HG02973 (cell line): ENCODE measurements around the gene TMEM72.

ENCODE experiments used
- ATAC-seq: cut with Tn5 transposase; IDR thresholded peaks from one replicate; pipeline ENCODE4 v1.9.1; 2021; ENCODE audit warnings: moderate library complexity; ENCODE audit not compliant: unreplicated experiment

TMEM72 gene

DNA sequence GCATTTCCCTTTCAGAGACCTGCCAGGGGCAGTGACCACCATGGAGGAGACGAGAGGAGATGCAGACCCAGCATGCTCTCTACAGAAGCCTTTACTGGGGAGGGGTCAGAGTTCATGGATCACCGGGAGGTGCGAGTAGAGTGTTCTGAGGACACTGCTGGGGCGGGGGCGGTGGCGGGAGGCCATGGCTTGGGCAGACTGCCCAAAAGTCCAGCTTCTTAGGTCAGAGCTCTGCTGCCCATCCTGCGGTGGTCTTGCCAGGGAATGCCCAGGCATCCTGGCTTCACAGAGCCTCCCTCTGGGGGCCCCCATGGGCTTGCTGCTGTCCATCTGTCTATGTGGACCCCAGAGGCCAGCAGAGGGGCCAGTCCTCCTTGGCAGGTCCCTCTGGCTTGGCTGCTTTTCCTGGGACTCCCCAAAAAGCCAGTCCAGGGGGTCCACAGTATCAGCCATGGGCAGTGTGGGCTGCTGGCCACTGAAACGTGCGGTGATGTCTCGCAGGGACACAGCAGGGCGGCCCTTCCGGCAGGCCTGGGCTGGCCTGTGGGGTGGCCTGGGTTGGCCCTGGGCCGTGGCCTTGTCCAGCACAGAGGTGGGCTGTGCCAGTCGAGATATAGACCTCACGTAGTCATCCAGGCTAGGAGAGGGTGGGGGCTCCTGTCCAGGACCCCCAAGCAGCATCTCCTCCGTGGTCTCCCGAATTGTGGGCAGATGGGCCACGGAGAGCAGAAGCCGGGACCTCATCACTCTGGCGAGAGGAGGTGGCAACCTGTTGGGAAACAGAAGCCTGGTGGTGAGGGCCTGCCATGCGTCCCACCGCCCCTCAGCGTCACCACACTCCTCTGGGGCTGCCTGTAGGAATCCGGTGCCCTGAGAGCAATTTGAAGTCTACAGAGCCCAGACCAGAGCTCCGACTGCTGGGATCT lies 66.4 kb downstream of the TMEM72 start:
- ATAC-seq, result no peak

GRCh38 chr10:44978213-44978569 lies 67.1 kb downstream of the TMEM72 start:
- no peak for ATAC-seq

DNA sequence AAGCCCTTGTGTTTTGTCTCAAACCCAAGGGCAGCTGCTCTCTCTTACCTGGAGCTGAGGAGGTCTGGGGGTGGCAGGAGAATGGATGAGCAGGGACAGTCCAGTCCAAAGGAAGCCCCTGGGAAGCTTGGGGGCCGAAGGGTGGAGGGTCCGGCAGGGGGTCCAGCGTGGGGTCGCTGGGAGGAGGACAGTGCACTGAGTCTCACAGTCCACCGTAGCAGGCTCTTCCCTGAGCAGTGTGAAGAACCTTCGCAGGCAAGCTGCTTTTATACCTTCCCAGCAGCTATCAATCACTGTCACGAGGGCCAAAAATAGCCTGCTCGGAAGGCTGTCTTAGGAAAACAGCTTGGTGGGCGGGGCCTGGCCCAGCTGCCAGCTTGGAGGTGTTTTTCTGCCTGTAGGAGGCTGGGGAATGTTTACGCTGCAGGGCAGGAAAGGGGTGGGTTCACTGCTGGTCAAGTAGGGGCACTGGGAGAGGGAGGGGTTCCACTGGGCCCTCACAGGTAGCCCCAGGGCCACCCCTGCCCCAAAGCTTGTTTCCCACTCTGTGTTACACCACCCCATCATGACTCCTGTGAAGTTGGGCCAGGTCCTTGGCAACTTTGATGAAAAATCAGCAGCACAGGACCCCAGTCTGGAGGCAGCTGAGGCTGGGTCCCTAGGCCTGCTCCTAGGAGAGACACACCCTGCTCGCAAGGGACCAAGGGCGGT lies 67.6 kb downstream of the TMEM72 start, which contains the start of gene DEPP1:
TSS of gene DEPP1 (minus strand) at position 240 of the 711 bp plus-strand sequence. CDS start 779 bp downstream, outside the sequence.
- ATAC-seq, result no peak

DNA sequence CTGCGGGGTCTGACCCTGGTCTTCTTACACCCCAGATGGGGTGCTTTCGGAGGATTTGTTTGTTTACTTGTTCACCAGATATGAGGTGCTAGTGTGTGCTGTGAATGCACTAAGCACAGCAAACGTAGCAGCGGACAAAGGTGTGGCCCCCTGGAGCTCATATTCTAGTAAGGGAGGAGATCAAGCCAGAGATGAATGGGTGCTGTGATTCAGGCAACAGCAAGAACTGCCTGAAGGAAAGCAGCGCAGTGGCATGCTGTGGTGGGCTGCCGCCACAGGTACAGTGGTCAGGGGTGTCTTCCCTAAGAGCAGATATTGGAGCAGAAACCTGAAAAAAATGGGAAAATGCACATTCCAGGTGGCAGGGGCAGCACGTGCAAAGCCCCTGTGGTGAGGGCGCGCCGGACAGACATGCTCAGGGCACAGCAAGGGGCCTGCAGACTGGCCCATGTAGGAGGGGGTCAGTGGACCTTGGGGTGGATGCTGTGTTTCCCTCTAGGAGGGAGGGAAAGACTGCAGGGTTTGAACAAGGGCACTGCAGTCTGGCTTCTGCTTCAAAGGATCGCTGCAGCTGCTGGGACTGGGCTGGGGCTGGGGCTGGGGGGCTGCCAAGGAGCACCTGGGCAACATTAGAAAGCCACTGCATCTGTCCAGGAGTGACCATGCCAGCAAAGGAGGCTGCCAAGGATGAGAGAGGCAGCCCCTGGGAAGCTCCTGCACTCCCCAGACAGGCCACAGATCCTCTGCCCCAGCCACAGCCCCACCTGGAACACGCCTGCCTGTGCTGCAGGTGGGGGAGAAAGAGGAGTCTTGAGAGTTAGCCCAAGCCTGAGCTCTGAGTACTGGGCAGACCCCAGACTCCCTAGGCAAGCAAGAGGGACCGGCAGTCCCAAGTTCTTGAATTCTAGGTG lies 68.4 kb downstream of the TMEM72 start:
- no peak for ATAC-seq

DNA sequence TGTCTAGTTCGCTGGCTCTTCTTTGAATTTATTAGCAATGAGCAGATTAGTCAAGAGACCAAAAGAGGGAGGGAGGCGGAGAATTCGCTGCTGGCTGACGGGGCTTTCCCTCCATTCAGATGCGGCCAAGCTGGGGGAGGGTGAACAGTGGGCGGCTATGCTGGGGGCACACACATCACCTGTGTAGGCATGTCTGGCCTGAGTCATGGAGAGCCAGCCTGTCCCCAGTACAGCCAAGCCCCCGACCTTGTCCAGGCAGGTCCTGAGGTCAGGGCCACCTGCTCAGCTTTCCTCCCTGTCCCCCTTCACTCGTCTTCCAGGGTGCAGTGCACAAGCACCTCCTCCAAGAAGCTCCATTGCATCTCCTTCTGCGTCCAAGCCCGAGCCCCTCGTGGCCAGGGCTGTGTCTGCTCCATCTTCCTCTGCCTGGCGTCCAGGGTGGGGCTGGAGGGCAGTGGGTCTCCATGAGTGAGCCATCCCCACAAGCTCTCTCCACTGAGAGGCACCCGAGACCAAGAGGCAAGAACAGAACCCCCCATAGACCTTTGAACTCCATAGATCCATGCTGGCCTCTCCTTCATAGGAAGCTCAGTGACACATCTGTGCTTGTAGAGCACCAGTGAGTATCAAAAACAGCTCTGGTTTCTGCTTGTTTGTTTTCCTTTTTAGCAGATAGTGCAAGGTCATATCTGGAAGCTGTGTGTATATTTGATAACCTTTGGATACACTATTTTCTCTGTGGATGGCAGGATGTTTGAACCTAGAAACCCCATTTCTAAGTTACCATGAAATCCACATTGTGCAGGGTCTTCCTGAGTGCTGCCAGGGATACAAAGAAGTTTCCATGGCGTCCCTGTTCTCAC lies 69.4 kb downstream of the TMEM72 start:
- no peak for ATAC-seq

GRCh38 chr10:44981172-44982113 lies 70.3 kb downstream of the TMEM72 start:
- no peak for ATAC-seq

- ATAC-seq, result no peak
Observed at GRCh38 chr10:44982114-44982460, 71.0 kb downstream of the TMEM72 start.

DNA sequence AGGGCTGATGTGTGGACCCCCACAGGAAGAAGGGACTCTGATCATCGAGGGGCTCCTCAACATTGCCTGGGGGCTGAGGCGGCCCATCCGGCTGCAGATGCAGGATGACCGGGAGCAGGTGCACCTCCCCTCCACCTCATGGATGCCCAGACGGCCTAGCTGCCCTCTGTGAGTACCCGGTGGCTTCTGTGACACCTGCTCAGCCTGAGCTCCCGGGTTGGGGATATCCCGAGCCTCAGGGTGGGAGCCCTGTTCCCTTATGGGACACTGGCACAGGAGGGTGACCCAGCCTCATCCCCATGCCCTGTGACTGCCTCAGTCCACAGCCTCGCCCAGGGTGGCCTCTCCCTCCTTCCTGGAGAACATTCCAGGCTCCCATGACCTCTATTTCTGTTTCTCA lies 71.4 kb downstream of the TMEM72 start:
- no peak for ATAC-seq

DNA sequence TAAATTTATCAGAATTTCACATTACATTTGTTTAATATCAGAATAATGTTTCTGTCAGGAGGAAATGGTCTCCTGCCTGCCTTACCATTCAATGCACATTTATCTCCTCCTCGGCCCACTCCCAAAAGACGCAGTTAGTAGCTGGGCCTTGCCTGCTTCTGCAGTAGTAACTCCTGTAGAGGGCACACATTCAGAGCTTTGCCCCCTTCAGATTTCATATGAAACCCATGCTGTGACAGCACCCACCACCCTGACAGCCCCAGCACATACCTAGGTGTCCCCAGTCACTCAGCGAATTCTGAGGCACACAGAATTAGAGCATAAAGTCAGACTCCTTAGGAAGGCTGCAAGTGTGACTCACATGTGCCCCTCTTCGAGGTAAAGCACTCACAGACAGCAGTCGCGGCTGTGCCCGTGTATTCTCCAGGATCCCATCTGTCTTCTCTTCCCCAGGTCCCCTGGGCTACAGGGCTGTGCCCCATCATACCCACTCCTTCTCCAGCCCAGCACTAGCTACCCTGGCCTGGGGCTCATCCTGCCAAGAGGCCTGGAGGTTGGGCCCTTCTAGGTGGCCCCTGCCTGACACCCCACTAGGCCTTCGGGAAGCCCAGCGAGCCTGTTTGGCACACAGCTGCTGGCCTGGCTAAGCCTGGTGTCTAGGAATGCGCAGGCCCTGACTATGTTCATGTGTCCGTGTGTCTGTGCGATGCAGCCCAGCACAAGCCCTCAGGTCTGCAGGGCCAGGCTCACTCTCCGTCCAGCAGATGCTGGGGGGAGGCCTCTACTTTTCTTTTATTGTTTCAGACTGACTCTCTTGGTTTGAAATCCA lies 72.1 kb downstream of the TMEM72 start:
- ATAC-seq, result no peak

- no peak for ATAC-seq
Observed at GRCh38 chr10:44983895-44984278, 72.8 kb downstream of the TMEM72 start.

DNA sequence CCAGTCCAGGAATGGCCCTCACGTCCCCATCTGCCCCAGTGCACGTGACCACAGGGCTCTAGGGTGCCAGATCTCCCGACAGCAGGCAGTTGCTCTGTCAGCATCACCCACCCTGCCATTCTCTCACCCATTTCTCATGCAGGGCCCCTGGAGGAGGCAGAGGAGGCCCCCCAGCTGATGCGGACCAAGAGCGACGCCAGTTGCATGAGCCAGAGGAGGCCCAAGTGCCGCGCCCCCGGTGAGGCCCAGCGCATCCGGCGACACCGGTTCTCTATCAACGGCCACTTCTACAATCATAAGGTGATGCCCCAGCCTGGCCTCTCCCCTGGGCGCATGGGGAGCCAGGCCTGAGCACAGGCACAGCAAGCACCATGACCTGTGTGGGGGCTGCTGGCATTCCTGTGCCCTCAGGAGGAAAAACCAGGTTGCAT lies 73.5 kb downstream of the TMEM72 start:
- no peak for ATAC-seq

GRCh38 chr10:44985175-44985681 lies 74.1 kb downstream of the TMEM72 start:
- ATAC-seq, result no peak

DNA sequence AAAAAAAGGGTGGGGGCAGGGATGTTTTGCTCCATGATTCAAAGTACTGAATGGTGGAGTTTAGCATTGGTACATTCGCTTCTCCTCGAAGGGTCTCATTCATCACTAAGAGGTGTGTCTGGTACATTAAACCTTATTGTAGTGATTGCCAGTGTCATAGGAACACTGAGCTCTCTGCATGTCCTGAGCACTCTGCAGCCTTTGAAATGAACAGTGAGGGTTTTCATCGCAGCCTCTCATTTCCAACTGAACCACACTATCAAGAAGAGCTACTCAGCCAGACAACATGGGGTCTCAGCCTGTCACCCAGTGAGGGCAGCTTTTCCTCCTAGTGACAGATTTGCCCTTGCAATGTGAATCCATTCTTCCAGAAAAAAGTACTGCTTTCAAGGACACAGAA lies 75.0 kb downstream of the TMEM72 start:
- ATAC-seq, result no peak
